HG03066 (cell line): ENCODE measurements around the gene PAM16.

Experiments
- ATAC-seq: cut with Tn5 transposase; IDR thresholded peaks from one replicate; pipeline ENCODE4 v1.9.1; 2021; ENCODE audit warnings: low read depth; ENCODE audit not compliant: unreplicated experiment

Gene PAM16

DNA sequence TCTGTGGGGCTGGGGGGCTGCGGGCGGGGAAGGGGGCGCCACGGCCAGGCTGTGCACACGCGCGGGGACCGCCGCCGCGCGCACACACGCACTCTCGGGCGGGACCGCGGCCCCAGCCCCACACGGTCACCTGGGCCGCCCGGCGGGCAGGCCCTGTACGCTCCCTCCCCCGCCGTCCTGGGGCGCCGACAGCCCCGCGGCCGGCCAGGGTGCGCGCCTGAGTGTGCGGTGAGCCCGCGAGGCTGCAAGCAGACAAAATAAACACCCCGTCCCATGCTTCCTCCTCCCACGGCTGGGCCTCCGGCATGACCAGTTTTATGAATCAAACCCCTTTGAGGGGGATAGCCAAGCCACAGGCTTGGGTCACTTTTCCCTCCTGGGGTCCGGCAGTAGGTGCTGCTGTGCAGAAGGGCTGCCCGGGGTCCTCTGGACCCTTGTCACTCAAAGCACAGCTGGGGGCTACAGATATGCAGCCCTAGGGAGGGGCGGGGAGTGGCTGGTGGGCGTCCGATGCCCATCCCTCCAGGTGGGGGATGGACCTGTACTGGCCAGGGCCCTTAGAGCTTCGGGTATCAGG, 21.0 kb upstream of the PAM16 start:
- ATAC-seq = no peak

GRCh38 chr16:4371357-4372000, 20.4 kb upstream of the PAM16 start, which contains the start of gene VASN:
TSS of gene VASN (plus strand) at chr16:4371848. CDS start at chr16:4380878, 9,030 bp downstream.
- no peak for ATAC-seq

GRCh38 chr16:4370570-4371356, 19.6 kb upstream of the PAM16 start:
- ATAC-seq = no peak

DNA sequence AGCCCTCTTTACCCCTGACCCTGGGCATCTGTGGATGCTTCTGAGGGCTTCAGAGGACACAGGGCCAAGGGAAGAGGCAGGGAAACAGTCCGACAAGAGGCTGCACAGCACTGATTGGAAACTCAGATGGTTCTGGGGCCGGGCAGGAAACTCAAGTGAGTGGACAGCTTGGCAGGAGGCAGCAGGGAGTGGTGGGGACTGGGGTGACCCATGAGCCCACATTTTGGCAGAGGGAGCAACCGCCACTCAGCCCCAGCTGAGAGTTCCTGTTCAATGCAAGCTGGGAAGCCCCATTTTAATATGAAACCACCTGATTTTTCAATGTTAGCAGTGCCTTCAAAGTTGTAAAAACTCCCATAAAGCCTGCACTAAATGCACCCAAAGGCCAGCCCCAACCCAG, 19.0 kb upstream of the PAM16 start:
- no peak for ATAC-seq

- no peak for ATAC-seq
These were observed 18.0 kb upstream of the PAM16 start for GRCh38 chr16:4369007-4369733.

DNA sequence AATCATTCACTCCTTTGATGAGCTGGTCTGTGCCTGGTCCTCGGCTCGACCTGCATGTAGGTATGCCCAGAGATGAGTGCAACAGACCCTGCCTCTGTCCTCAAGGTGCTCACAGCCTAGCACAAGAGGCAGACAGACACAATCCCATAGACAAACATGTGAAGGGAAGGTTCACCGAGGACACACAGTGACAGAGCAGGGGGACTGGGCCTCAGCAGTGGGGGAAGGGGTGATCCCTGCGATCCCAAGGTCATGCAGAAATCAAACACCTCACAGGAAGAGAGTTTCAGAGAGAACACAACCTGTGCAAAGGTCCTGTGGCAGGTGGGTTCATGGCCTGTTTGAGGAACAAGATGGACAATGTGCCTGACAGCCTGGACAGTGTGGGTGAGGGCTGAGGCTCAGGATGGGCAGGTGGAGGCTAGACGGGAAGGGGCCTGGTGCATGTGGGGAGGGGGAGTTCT, 16.3 kb upstream of the PAM16 start:
- no peak for ATAC-seq

DNA sequence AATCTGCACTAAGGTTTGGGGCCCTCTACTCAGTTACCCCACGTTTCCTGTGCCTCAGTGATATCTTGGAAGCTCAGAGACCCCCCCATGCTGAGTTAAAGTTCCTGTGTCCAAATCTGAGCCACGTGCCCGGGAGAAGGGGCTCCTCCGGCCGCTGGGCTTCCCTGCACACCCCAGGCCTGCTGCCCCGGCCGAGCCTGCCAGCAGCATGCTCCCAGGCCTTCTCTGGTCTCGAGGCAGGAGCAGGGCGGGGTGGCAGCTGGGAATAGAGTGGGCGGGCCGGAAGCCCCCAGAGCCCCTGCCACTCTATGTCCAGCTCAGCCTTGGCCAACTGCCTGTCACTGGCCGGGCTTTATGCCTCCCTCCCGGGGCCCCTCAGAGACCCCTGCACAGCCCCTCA, 14.9 kb upstream of the PAM16 start:
- no peak for ATAC-seq

GRCh38 chr16:4365615-4366014, 14.5 kb upstream of the PAM16 start:
- no peak for ATAC-seq

- no peak for ATAC-seq
These were observed 13.9 kb upstream of the PAM16 start for GRCh38 chr16:4365014-4365406.

- no peak for ATAC-seq
These were observed 13.3 kb upstream of the PAM16 start for GRCh38 chr16:4364196-4365013.

DNA sequence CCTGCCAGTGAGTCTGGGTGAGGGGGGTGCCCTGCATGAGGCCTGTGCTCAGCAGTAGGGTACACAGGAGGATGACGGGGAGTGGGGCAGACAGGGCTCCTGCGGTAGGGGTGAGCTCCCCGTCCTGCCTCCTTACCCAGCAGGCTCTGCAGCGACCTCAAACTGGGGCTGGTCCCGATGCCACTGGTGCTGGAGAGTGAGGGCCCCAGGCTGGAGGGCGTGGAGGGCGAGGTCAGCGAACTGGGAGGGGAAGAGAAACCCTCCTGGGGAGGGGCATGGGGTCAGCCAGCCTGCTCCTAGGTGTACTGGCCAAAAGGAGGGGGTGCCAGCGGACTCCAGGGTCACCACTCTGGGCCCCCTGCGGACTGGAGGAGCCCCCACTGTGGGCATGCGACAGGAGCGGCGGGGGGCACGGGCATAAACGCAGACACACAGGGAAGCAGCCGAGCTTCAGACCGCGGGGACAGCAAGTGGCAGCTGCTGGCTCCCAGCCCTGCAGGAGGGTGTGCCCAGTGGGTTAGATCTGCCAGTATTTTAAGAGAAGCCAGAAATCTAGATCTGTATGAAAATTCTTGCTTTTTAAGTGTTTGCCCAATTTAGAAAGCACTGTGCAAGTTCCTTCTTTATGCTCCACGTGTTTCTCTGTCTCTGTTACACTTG, 11.5 kb upstream of the PAM16 start:
- ATAC-seq = no peak

DNA sequence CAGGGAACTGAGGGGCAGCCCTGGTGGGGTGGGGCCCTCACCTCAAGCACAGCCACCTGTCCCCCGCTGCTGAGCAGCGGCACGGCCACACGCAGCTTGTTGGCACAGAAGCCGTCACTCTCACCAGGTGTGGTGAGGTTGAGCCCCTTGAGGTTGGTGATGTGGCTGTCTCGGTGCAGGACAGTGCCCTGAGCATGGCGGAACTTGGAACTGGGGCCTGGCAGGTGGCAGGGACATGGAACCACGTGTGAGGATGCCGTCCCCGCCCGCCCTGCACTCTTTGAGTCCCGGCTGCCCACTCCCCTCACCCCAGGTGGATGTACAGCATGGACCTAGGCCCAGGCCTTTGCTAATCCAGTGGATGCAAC, 10.8 kb upstream of the PAM16 start:
- no peak for ATAC-seq

- ATAC-seq = no peak
These were observed 10.2 kb upstream of the PAM16 start for GRCh38 chr16:4361033-4361943.

GRCh38 chr16:4360538-4361021, 9.5 kb upstream of the PAM16 start:
- ATAC-seq = no peak

GRCh38 chr16:4359914-4360313, 8.8 kb upstream of the PAM16 start:
- no peak for ATAC-seq

GRCh38 chr16:4358831-4359561, 7.9 kb upstream of the PAM16 start:
- ATAC-seq = no peak

DNA sequence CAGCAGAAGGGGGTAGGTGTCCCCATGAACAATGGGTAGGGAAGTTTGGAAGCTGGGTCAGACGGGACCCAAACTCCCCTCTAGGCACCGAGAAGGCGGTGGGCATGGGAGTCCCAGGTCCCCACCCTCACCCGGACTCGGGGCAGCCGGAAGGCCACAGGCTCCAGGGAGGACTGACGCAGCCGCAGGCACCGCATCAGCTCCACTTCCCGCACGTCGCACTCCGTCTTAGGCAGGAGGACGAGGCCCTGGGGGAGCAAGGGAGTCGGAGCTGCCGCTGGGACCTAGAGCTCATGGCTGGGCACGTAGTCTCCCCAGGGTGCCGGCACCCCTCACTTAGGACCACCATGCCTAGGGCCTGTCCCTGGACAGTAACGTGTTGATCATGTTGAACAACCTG, 7.1 kb upstream of the PAM16 start:
- no peak for ATAC-seq

DNA sequence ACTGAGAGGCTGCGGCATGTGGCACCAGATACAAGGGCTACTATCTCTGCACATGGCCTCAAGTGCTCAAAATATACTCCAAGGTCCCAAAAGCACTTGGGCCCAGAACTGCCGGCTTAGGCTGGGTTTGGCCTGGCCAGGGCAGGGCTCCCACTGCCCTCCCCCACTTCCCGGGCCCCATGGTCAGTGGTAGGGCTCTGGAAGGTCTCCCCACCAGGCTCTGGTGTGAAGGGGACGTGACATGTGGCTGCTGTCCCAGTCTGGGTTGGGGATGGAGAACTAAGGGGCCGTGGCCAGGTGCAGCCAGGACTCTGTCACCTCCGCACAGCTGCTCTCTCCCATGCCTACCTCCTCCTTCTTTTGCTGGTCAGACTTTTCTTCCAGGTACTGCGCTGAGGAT, 5.7 kb upstream of the PAM16 start:
- no peak for ATAC-seq
